ENCODE data around the gene TUBA4B. TPM values are rescaled to one million over a fixed set of nuclear protein-coding genes. Genes with fewer than 3 reads are reported as not detected.
A peak's percentile ranks its signal among the peaks of the same experiment; 100 is the strongest.

TUBA4B gene
- total RNA-seq, 1 donor from 2014 or later: not detected

GRCh38 chr2:219214786-219215185 lies 38.3 kb upstream of the TUBA4B start:
- Mint-ChIP-seq H3K27me3 (ENCODE audit: unreplicated experiment) (no peaks in the 10 kb centered on the region), H3K4me1 (ENCODE audit: unreplicated experiment) (peaks cover 25% of the 10 kb centered on the region), H3K4me3 (ENCODE audit: unreplicated experiment) (no peak overlapping the region), H3K9me3 (ENCODE audit: unreplicated experiment) (no peaks in the 10 kb centered on the region), H3K36me3 (ENCODE audit: unreplicated experiment) (peaks cover 17% of the 10 kb centered on the region), H3K27ac (ENCODE audit: unreplicated experiment) (peak overlapping the region; percentile 5)
- no peak for TF ChIP-seq CTCF (IDR thresholded peaks at IDR 0.05)
- no peak for DNase-seq (ENCODE audit: extremely low spot score, unreplicated experiment)

- Mint-ChIP-seq H3K4me1 (ENCODE audit: unreplicated experiment) (peaks cover 25% of the 10 kb centered on the region), H3K4me3 (ENCODE audit: unreplicated experiment) (no peak overlapping the region), H3K27ac (ENCODE audit: unreplicated experiment) (no peak overlapping the region), H3K27me3 (ENCODE audit: unreplicated experiment) (no peaks in the 10 kb centered on the region), H3K9me3 (ENCODE audit: unreplicated experiment) (no peaks in the 10 kb centered on the region), H3K36me3 (ENCODE audit: unreplicated experiment) (peaks cover 24% of the 10 kb centered on the region)
- TF ChIP-seq CTCF (IDR thresholded peaks at IDR 0.05): no peak
- DNase-seq (ENCODE audit: extremely low spot score, unreplicated experiment): no peak
Measured at GRCh38 chr2:219215871-219216534, 37.0 kb upstream of the TUBA4B start.

GRCh38 chr2:219216535-219216915 lies 36.5 kb upstream of the TUBA4B start:
- TF ChIP-seq CTCF (IDR thresholded peaks at IDR 0.05): no peak
- Mint-ChIP-seq H3K9me3 (ENCODE audit: unreplicated experiment) (no peaks in the 10 kb centered on the region), H3K36me3 (ENCODE audit: unreplicated experiment) (peaks cover 28% of the 10 kb centered on the region), H3K4me1 (ENCODE audit: unreplicated experiment) (peaks cover 25% of the 10 kb centered on the region), H3K27me3 (ENCODE audit: unreplicated experiment) (no peaks in the 10 kb centered on the region), H3K4me3 (ENCODE audit: unreplicated experiment) (no peak overlapping the region), H3K27ac (ENCODE audit: unreplicated experiment) (peak overlapping the region; percentile 99)
- DNase-seq (ENCODE audit: extremely low spot score, unreplicated experiment): no peak

- Mint-ChIP-seq H3K9me3 (ENCODE audit: unreplicated experiment) (no peaks in the 10 kb centered on the region), H3K4me1 (ENCODE audit: unreplicated experiment) (peaks cover 25% of the 10 kb centered on the region), H3K27me3 (ENCODE audit: unreplicated experiment) (no peaks in the 10 kb centered on the region), H3K4me3 (ENCODE audit: unreplicated experiment) (peak overlapping the region; percentile 83), H3K36me3 (ENCODE audit: unreplicated experiment) (peaks cover 30% of the 10 kb centered on the region), H3K27ac (ENCODE audit: unreplicated experiment) (peak overlapping the region; percentile 99)
- TF ChIP-seq CTCF (IDR thresholded peaks at IDR 0.05): no peak
- peak; percentile 90 for DNase-seq (ENCODE audit: extremely low spot score, unreplicated experiment)
Measured at GRCh38 chr2:219218217-219218731, 34.8 kb upstream of the TUBA4B start.

GRCh38 chr2:219218732-219219701 lies 34.0 kb upstream of the TUBA4B start, which contains the start of gene ABCB6:
TSS of gene ABCB6 (minus strand) at chr2:219218958. CDS start at chr2:219218673, 285 bp downstream.
- H3K4me1 Mint-ChIP-seq (ENCODE audit: unreplicated experiment): peaks cover 25% of the 10 kb centered on the region
- peak within 1 kb of the TSS; percentile 83 for H3K4me3 Mint-ChIP-seq (ENCODE audit: unreplicated experiment)
- DNase-seq (ENCODE audit: extremely low spot score, unreplicated experiment): peak; percentile 98
- no peak for TF ChIP-seq CTCF (IDR thresholded peaks at IDR 0.05)
- no peaks in the 10 kb centered on the region for H3K27me3 Mint-ChIP-seq (ENCODE audit: unreplicated experiment)
- peaks cover 29% of the 10 kb centered on the region for H3K36me3 Mint-ChIP-seq (ENCODE audit: unreplicated experiment)
- no peaks in the 10 kb centered on the region for H3K9me3 Mint-ChIP-seq (ENCODE audit: unreplicated experiment)
- H3K27ac Mint-ChIP-seq (ENCODE audit: unreplicated experiment): peak within 1 kb of the TSS; percentile 99
